Astrocyte (in vitro differentiated cells and primary cell): Measurements from ENCODE around the gene BUB1.

ENCODE experiments used
- EZH2 ChIP-seq: IDR thresholded peaks from 2 replicates; pipeline ENCODE4 v1.6.1; 2012; ENCODE audit warnings: mild to moderate bottlenecking, low read length, inconsistent platforms; ENCODE audit not compliant: insufficient read depth
- TF ChIP-seq, protein P1 (sequence below): IDR thresholded peaks from 2 replicates; pipeline ENCODE4 v1.5.1; 2011; ENCODE audit warnings: low read depth, mild to moderate bottlenecking, inconsistent platforms, low read length, moderate library complexity; ENCODE audit not compliant: insufficient read depth

DNA sequence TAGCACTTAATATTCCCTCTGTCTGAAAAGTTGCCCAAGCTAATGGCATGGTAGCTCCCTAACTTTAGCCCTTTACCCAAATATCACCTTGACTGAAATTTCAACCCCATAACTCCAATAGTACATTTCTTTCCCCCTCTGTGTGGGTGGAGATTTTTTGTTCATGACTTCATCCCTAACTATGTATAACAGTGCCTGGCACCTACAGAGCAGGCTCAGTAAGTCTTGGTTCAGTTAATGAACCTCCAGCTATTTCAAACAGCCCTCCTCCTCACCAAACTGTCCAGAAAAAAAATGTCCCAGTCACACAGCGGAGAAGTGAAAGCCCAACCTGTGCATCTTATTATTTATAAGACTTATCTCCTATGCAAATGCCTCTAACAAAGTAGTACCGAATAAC is 18.6 kb downstream of the BUB1 start:
- TF ChIP-seq, protein P1, sequence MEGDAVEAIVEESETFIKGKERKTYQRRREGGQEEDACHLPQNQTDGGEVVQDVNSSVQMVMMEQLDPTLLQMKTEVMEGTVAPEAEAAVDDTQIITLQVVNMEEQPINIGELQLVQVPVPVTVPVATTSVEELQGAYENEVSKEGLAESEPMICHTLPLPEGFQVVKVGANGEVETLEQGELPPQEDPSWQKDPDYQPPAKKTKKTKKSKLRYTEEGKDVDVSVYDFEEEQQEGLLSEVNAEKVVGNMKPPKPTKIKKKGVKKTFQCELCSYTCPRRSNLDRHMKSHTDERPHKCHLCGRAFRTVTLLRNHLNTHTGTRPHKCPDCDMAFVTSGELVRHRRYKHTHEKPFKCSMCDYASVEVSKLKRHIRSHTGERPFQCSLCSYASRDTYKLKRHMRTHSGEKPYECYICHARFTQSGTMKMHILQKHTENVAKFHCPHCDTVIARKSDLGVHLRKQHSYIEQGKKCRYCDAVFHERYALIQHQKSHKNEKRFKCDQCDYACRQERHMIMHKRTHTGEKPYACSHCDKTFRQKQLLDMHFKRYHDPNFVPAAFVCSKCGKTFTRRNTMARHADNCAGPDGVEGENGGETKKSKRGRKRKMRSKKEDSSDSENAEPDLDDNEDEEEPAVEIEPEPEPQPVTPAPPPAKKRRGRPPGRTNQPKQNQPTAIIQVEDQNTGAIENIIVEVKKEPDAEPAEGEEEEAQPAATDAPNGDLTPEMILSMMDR, result no peak
- no peak for TF ChIP-seq EZH2
